HUDEP-2 (cell line): ENCODE results near the gene PIGH.
A peak's percentile ranks its signal among the peaks of the same experiment; 100 is the strongest.
"Not testable (repeated sequence)": the region's sequence is repeated elsewhere in the genome, so short reads cannot be mapped to it uniquely, and the experiment has no call there.

ENCODE experiments used
- DNase-seq, 76 experiments: peaks; one replicate each; lab custom pipeline; 2025; ENCODE audit not compliant: unreplicated experiment in 76 of 76; lab: John Stamatoyannopoulos, UW

PIGH gene

GRCh38 chr14:67610491-67610890, 10.4 kb upstream of the PIGH start:
- no peak for DNase-seq

GRCh38 chr14:67609642-67610310, 9.7 kb upstream of the PIGH start:
- no peak for DNase-seq

- DNase-seq = no peak
Observed at GRCh38 chr14:67607646-67608045, 7.6 kb upstream of the PIGH start.

GRCh38 chr14:67602995-67603545, 3.0 kb upstream of the PIGH start:
- no peak for DNase-seq

- no peak for DNase-seq
Observed at GRCh38 chr14:67602076-67602475, 2.0 kb upstream of the PIGH start.

- DNase-seq = not testable (repeated sequence)
Observed at GRCh38 chr14:67600562-67600974, 500 bp upstream of the PIGH start.

- DNase-seq = no peak
Observed at GRCh38 chr14:67595392-67595791, 4.7 kb downstream of the PIGH start.

GRCh38 chr14:67593650-67594049, 6.4 kb downstream of the PIGH start:
- not testable (repeated sequence) for DNase-seq

GRCh38 chr14:67589204-67589770, 10.8 kb downstream of the PIGH start:
- DNase-seq = no peak

GRCh38 chr14:67586369-67586768, 13.7 kb downstream of the PIGH start:
- DNase-seq = no peak

GRCh38 chr14:67584978-67585377, 15.1 kb downstream of the PIGH start:
- DNase-seq = no peak

- peak in 45 of 76 experiments; percentile 1 to 66 (median 32) for DNase-seq
Observed at GRCh38 chr14:67583711-67584644, 16.1 kb downstream of the PIGH start.

- no peak for DNase-seq
Observed at GRCh38 chr14:67582061-67582460, 18.0 kb downstream of the PIGH start.

GRCh38 chr14:67581643-67582042, 18.4 kb downstream of the PIGH start:
- no peak for DNase-seq

- peak in 8 of 76 experiments; percentile 1 to 31 (median 10) for DNase-seq
Observed at GRCh38 chr14:67580336-67581171, 19.5 kb downstream of the PIGH start.

- no peak for DNase-seq
Observed at GRCh38 chr14:67579636-67580035, 20.4 kb downstream of the PIGH start.

- DNase-seq = no peak
Observed at GRCh38 chr14:67579040-67579439, 21.0 kb downstream of the PIGH start.

GRCh38 chr14:67577909-67578749, 21.9 kb downstream of the PIGH start:
- DNase-seq = peak in 2 of 76 experiments; percentile 1 to 28

GRCh38 chr14:67577181-67577808, 22.8 kb downstream of the PIGH start:
- DNase-seq = no peak
